ENCODE measurements around the gene DYTN. TPM values are rescaled to one million over a fixed set of nuclear protein-coding genes. Genes with fewer than 3 reads are reported as not detected.

DYTN gene
- total RNA-seq, 1 experiment from 2014 or later = not detected

GRCh38 chr2:206642075-206643025 lies 75.8 kb downstream of the DYTN start, which contains the start of gene FAM237A:
Gene FAM237A (plus strand): TSS chr2:206642487. CDS start chr2:206644237, 1,750 bp downstream.
- Histone ChIP-seq H2AFZ (ENCODE audit: low read depth, low read length, poor library complexity, severe bottlenecking) (no peak within 1 kb of the TSS), H3K9me3 (ENCODE audit: control insufficient read depth in 1 of 2, insufficient read depth in 1 of 2, low read depth in 1 of 2, low read length in 2 of 2) (no peaks in the 10 kb centered on the region), H4K20me1 (ENCODE audit: insufficient read depth) (no peaks in the 10 kb centered on the region), H3K4me3 (replicated peaks in 1 of 2; ENCODE audit: low read depth in 1 of 2, low read length in 2 of 2) (no peak within 1 kb of the TSS), H3K27ac (ENCODE audit: low read depth, low read length) (no peak within 1 kb of the TSS), H3K9me2 (ENCODE audit: insufficient read depth) (no peaks in the 10 kb centered on the region), H3K4me1 (ENCODE audit: control insufficient read depth in 1 of 2, insufficient read depth in 2 of 2, low read length in 2 of 2) (no peaks in the 10 kb centered on the region), H3K9ac (ENCODE audit: low read length) (no peak within 1 kb of the TSS), H3K36me3 (ENCODE audit: control insufficient read depth in 1 of 2, insufficient read depth in 2 of 2, low read length in 2 of 2) (no peaks in the 10 kb centered on the region), H3K27me3 (ENCODE audit: insufficient read depth, low read length) (no peaks in the 10 kb centered on the region), H3K4me2 (ENCODE audit: low read length) (no peak within 1 kb of the TSS), H3K79me2 (ENCODE audit: insufficient read depth, low read length) (no peaks in the 10 kb centered on the region)
- TF ChIP-seq REST (IDR thresholded peaks at IDR 0.05; ENCODE audit: low read depth) (peak; percentile 84), ZFX (IDR thresholded peaks at IDR 0.05) (no peak)
- no peak for ATAC-seq
- no TSS peak for BruUV-seq (replicated peaks)
- intact Hi-C loops (cut with micrococcal nuclease) = no loop called here
- DNase-seq (ENCODE audit: low read depth, low spot score) = peak; percentile 4
- RAD21 ChIA-PET (ENCODE audit: low non-redundant PET in 1 of 2, low total read pairs in 2 of 2, uncharacterized antibody in 2 of 2, unreplicated experiment in 2 of 2) = no interaction called here
- CTCF ChIA-PET = no interaction called here
- POLR2A ChIA-PET = no interaction called here

- H3K4me1 ChIP-seq (ENCODE audit: control insufficient read depth in 1 of 2, insufficient read depth in 2 of 2, low read length in 2 of 2) = no peaks in the 10 kb centered on the region
- intact Hi-C loops (cut with micrococcal nuclease) = no loop called here
- POLR2A ChIA-PET = no interaction called here
- CTCF ChIA-PET = no interaction called here
- ATAC-seq (no peak), DNase-seq (ENCODE audit: low read depth, low spot score) (no peak)
- H3K36me3 ChIP-seq (ENCODE audit: control insufficient read depth in 1 of 2, insufficient read depth in 2 of 2, low read length in 2 of 2) = no peaks in the 10 kb centered on the region
- no peaks in the 10 kb centered on the region for H3K27me3 ChIP-seq (ENCODE audit: insufficient read depth, low read length)
- RAD21 ChIA-PET (ENCODE audit: low non-redundant PET in 1 of 2, low total read pairs in 2 of 2, uncharacterized antibody in 2 of 2, unreplicated experiment in 2 of 2) = no interaction called here
- H4K20me1 ChIP-seq (ENCODE audit: insufficient read depth) = no peaks in the 10 kb centered on the region
- BruUV-seq (replicated peaks) = no TSS peak
- no peaks in the 10 kb centered on the region for H3K9me3 ChIP-seq (ENCODE audit: control insufficient read depth in 1 of 2, insufficient read depth in 1 of 2, low read depth in 1 of 2, low read length in 2 of 2)
- no peak overlapping the region for H3K9ac ChIP-seq (ENCODE audit: low read length)
- H3K4me2 ChIP-seq (ENCODE audit: low read length) = no peak overlapping the region
- H3K27ac ChIP-seq (ENCODE audit: low read depth, low read length) = no peak overlapping the region
- no peaks in the 10 kb centered on the region for H3K9me2 ChIP-seq (ENCODE audit: insufficient read depth)
- no peak overlapping the region for H2AFZ ChIP-seq (ENCODE audit: low read depth, low read length, poor library complexity, severe bottlenecking)
- no peak overlapping the region for H3K4me3 ChIP-seq (replicated peaks in 1 of 2; ENCODE audit: low read depth in 1 of 2, low read length in 2 of 2)
- H3K79me2 ChIP-seq (ENCODE audit: insufficient read depth, low read length) = no peaks in the 10 kb centered on the region
- TF ChIP-seq ATF3 (IDR thresholded peaks at IDR 0.05) (no peak), ZFX (IDR thresholded peaks at IDR 0.05) (no peak), CBX3 (IDR thresholded peaks at IDR 0.05; ENCODE audit: low read depth) (no peak), SIN3A (IDR thresholded peaks at IDR 0.05; ENCODE audit: low read depth) (no peak), ZNF274 (IDR thresholded peaks at IDR 0.05; ENCODE audit: low read depth, low read length) (no peak), CTCF (IDR thresholded peaks at IDR 0.05 in 2 of 3, conservative IDR thresholded peaks at IDR 0.05 in 1 of 3; ENCODE audit: borderline replicate concordance in 1 of 3, insufficient read depth in 1 of 3, low read depth in 2 of 3, low read length in 2 of 3) (no peak), RAD21 (IDR thresholded peaks at IDR 0.05; ENCODE audit: low read depth) (no peak), TCF7L2 (IDR thresholded peaks at IDR 0.05; ENCODE audit: borderline replicate concordance, extremely low read depth, insufficient read depth, insufficient read length) (no peak), ELF1 (IDR thresholded peaks at IDR 0.05; ENCODE audit: borderline replicate concordance, low read depth) (no peak), EGR1 (IDR thresholded peaks at IDR 0.05; ENCODE audit: low read depth) (no peak)
These were observed 77.0 kb downstream of the DYTN start for GRCh38 chr2:206641226-206641625.

All from HCT116 (cell line).